HG03066 (cell line): ENCODE results near the gene HECTD2.

ENCODE experiments used
- ATAC-seq: cut with Tn5 transposase; IDR thresholded peaks from one replicate; pipeline ENCODE4 v1.9.1; 2021; ENCODE audit warnings: low read depth; ENCODE audit not compliant: unreplicated experiment

The HECTD2 gene

DNA sequence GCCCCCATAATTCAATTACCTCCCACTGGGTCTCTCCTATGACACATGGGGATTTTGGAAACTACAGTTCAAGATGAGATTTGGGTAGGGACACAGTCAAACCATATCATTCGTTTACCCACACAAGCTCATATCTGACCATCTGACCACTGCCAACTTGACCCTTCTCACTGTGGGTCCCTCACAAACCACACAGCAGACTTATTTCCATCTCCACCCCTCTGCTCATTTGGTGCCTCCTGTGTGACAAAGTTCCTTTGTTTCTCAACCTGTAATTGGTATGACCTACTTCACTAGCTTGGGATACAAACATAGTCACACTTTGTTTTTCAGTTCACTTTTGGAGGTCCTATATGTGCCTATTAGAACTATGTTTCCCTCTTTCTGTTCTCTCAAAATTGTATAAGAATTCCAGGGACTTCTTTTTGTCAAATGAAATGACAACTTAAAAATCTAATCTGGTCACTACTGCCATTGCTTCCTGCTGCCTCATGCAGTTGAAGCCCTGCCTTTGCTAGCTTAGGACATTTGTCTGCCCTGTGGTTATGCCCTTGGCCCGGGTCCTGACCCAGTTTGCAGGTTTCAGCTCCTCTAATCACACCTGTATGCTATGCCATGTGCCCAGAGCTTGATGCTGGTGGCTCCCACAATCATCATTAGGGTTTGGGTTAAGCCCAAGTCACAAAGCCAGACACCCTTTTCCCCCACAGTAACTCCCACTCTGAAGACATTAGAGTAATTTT is 152.9 kb downstream of the HECTD2 start:
- no peak for ATAC-seq

- no peak for ATAC-seq
These were observed 153.9 kb downstream of the HECTD2 start for GRCh38 chr10:91564026-91564425.
